Liver (tissue), 9 donors: Measurements from ENCODE around the gene ZNF662. TPM values are rescaled to one million over a fixed set of nuclear protein-coding genes. Genes with fewer than 3 reads are reported as not detected.

Source experiments
- DNase-seq: peaks from one replicate; pipeline ENCODE4 v3.0.0-alpha.2; 2017; ENCODE audit warnings: low spot score
- H3K27ac ChIP-seq, 2 donors: one replicate each; pipeline ENCODE4 v1.7.0; 2013; ENCODE audit warnings: inconsistent platforms in 2 of 2, low read length in 2 of 2, control low read depth in 1 of 2, low read depth in 1 of 2, mild to moderate bottlenecking in 1 of 2
- H3K27me3 ChIP-seq, 4 donors: one replicate each; pipeline versions ENCODE4 v1.6.1 to v1.7.0; 2013; ENCODE audit warnings: low read length in 3 of 4, inconsistent platforms in 1 of 4, mild to moderate bottlenecking in 1 of 4, moderate library complexity in 1 of 4; ENCODE audit not compliant: control insufficient read depth in 4 of 4, insufficient read depth in 4 of 4
- H3K36me3 ChIP-seq, 4 donors: one replicate each; pipeline versions ENCODE4 v1.6.1 to v1.7.0; 2013; ENCODE audit warnings: low read length in 3 of 4, mild to moderate bottlenecking in 3 of 4, low read depth in 1 of 4, moderate library complexity in 1 of 4; ENCODE audit not compliant: control insufficient read depth in 4 of 4, insufficient read depth in 3 of 4
- H3K4me1 ChIP-seq, 4 donors: one replicate each; pipeline versions ENCODE4 v1.6.1 to v1.7.0; 2013; ENCODE audit warnings: low read length in 3 of 4, mild to moderate bottlenecking in 3 of 4, moderate library complexity in 1 of 4; ENCODE audit not compliant: control insufficient read depth in 4 of 4, insufficient read depth in 4 of 4
- H3K4me3 ChIP-seq, 3 donors: one replicate each; pipeline versions ENCODE4 v1.6.1 to v1.7.0; 2013; ENCODE audit warnings: low read length in 3 of 3, control low read depth in 1 of 3, low read depth in 1 of 3, mild to moderate bottlenecking in 1 of 3
- H3K9ac ChIP-seq, 2 donors: one replicate each; pipeline ENCODE4 v1.7.0; 2013; ENCODE audit warnings: low read length in 2 of 2, mild to moderate bottlenecking in 2 of 2, moderate library complexity in 2 of 2, control low read depth in 1 of 2, low read depth in 1 of 2
- H3K9me3 ChIP-seq, 4 donors: one replicate each; pipeline versions ENCODE4 v1.6.1 to v1.7.0; 2013; ENCODE audit warnings: low read length in 3 of 4; ENCODE audit not compliant: control insufficient read depth in 4 of 4
- EGR1 ChIP-seq, 2 donors: IDR thresholded peaks; 2 replicates each; pipeline ENCODE4 v1.6.1; 2016 to 2018; ENCODE audit warnings: antibody characterized with exemption in 2 of 2, low read depth in 2 of 2
- FOXA1 ChIP-seq: IDR thresholded peaks from 2 replicates; pipeline ENCODE4 v1.6.1; 2016; ENCODE audit warnings: antibody characterized with exemption
- FOXA2 ChIP-seq: IDR thresholded peaks from 2 replicates; pipeline ENCODE4 v1.6.1; 2016; ENCODE audit warnings: antibody characterized with exemption
- GABPA ChIP-seq, 2 donors: IDR thresholded peaks in 1 of 2; conservative IDR thresholded peaks in 1 of 2; 2 replicates each; pipeline ENCODE4 v1.6.1; 2016; ENCODE audit warnings: antibody characterized with exemption in 2 of 2, mild to moderate bottlenecking in 1 of 2, moderate library complexity in 1 of 2
- HNF4A ChIP-seq, 2 donors: conservative IDR thresholded peaks; 2 replicates each; pipeline ENCODE4 v1.6.1; 2016; ENCODE audit warnings: antibody characterized with exemption in 2 of 2, mild to moderate bottlenecking in 2 of 2
- HNF4G ChIP-seq: IDR thresholded peaks from 2 replicates; pipeline ENCODE4 v1.6.1; 2016; ENCODE audit warnings: antibody characterized with exemption
- JUND ChIP-seq, 2 donors: IDR thresholded peaks; 2 replicates each; pipeline ENCODE4 v1.6.1; 2016; ENCODE audit warnings: antibody characterized with exemption in 2 of 2
- NR2F2 ChIP-seq: IDR thresholded peaks from 2 replicates; pipeline ENCODE4 v1.6.1; 2016; ENCODE audit warnings: antibody characterized with exemption
- RAD21 ChIP-seq, 2 donors: IDR thresholded peaks; 2 replicates each; pipeline ENCODE4 v1.6.1; 2016; ENCODE audit warnings: antibody characterized with exemption in 2 of 2, mild to moderate bottlenecking in 2 of 2
- RXRA ChIP-seq, 2 donors: IDR thresholded peaks; 2 replicates each; pipeline ENCODE4 v1.6.1; 2017 to 2018; ENCODE audit warnings: antibody characterized with exemption in 2 of 2, mild to moderate bottlenecking in 1 of 2
- SP1 ChIP-seq: IDR thresholded peaks from 2 replicates; pipeline ENCODE4 v1.6.1; 2018; ENCODE audit warnings: antibody characterized with exemption, mild to moderate bottlenecking
- TAF1 ChIP-seq: conservative IDR thresholded peaks from 2 replicates; pipeline ENCODE4 v1.6.1; 2016; ENCODE audit warnings: antibody characterized with exemption, mild to moderate bottlenecking
- YY1 ChIP-seq: IDR thresholded peaks from 2 replicates; pipeline ENCODE4 v1.6.1; 2016; ENCODE audit warnings: antibody characterized with exemption, mild to moderate bottlenecking
- WGBS: extraction: QIAGEN DNeasy Blood & Tissue Kit; methylation state at CpG from one replicate; pipeline ENCODE4 v1.1.7; 2013; 5-methylcytosine and 5-hydroxymethylcytosine counted together
- polyA plus RNA-seq, 2 donors: library from polyadenylated mRNA; stranded (reverse) in 1 of 2; unstranded in 1 of 2; fragments of 200-250 nt in 1 of 2; fragments of >200 nt in 1 of 2; fragmentation: Nextera tagmentation in 1 of 2; extraction: Ambion mirVana in 1 of 2; gene quantifications; one replicate each; pipeline versions ENCODE4 v1.2.1 to v1.2.3, GENCODE V29; 2013 to 2015
- total RNA-seq, 2 donors: library from RNA; depleted of rRNA; stranded (reverse); fragments of >200 nt; gene quantifications; one replicate each; pipeline ENCODE4 v1.2.3, GENCODE V29; 2014
- TF ChIP-seq, protein P1 (sequence below): fragments of 150-350 bp; IDR thresholded peaks from 2 replicates; pipeline ENCODE4 v1.5.1; 2017; ENCODE audit warnings: improper control_type of control experiment, low read depth, low read length; ENCODE audit not compliant: missing input control
- TF ChIP-seq, protein P2 (sequence below): IDR thresholded peaks from 2 replicates; pipeline ENCODE4 v1.6.1; 2016; ENCODE audit warnings: antibody characterized with exemption
- TF ChIP-seq, protein P3 (sequence below): IDR thresholded peaks from 2 replicates; pipeline ENCODE4 v1.6.1; 2016; ENCODE audit warnings: antibody characterized with exemption, mild to moderate bottlenecking
- TF ChIP-seq, protein P4 (sequence below): IDR thresholded peaks from 2 replicates; pipeline ENCODE4 v1.6.1; 2016; ENCODE audit warnings: antibody characterized with exemption
- TF ChIP-seq, protein P5 (sequence below): IDR thresholded peaks from 2 replicates; pipeline ENCODE4 v1.6.1; 2016; ENCODE audit warnings: antibody characterized with exemption
- donor health status: healthy.
- donor health status: healthy.
- donor health status: healthy.
- donor health status: healthy.
- donor health status: healthy.

ZNF662 gene
- total and polyA plus RNA-seq, 4 donors = 2.2 to 3.9 (median 2.6) TPM

DNA sequence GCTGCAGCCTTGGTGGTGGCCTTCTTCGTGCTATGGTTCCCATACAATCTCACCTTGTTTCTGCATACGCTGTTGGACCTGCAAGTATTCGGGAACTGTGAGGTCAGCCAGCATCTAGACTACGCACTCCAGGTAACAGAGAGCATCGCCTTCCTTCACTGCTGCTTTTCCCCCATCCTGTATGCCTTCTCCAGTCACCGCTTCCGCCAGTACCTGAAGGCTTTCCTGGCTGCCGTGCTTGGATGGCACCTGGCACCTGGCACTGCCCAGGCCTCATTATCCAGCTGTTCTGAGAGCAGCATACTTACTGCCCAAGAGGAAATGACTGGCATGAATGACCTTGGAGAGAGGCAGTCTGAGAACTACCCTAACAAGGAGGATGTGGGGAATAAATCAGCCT lies 40.7 kb upstream of the ZNF662 start:
- Histone ChIP-seq H3K4me1 (peaks cover 2 to 22% (median 11%) of the 10 kb centered on the region in 4 donors), H3K27ac (no peak overlapping the region), H3K27me3 (no peaks in the 10 kb centered on the region), H3K4me3 (no peak overlapping the region), H3K9me3 (no peaks in the 10 kb centered on the region), H3K36me3 (no peaks in the 10 kb centered on the region), H3K9ac (no peak overlapping the region)
- no peak for TF ChIP-seq FOXA2
- no peak for TF ChIP-seq RXRA (IDR thresholded peaks at IDR 0.05)
- no peak for TF ChIP-seq RAD21 (IDR thresholded peaks at IDR 0.05)
- TF ChIP-seq, protein P1, sequence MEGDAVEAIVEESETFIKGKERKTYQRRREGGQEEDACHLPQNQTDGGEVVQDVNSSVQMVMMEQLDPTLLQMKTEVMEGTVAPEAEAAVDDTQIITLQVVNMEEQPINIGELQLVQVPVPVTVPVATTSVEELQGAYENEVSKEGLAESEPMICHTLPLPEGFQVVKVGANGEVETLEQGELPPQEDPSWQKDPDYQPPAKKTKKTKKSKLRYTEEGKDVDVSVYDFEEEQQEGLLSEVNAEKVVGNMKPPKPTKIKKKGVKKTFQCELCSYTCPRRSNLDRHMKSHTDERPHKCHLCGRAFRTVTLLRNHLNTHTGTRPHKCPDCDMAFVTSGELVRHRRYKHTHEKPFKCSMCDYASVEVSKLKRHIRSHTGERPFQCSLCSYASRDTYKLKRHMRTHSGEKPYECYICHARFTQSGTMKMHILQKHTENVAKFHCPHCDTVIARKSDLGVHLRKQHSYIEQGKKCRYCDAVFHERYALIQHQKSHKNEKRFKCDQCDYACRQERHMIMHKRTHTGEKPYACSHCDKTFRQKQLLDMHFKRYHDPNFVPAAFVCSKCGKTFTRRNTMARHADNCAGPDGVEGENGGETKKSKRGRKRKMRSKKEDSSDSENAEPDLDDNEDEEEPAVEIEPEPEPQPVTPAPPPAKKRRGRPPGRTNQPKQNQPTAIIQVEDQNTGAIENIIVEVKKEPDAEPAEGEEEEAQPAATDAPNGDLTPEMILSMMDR = no peak
- TF ChIP-seq GABPA (IDR thresholded peaks at IDR 0.05 in 1 of 2, conservative IDR thresholded peaks at IDR 0.05 in 1 of 2) = no peak
- no peak for TF ChIP-seq NR2F2
- no peak for TF ChIP-seq JUND (IDR thresholded peaks at IDR 0.05)
- TF ChIP-seq YY1 = no peak
- TF ChIP-seq, protein P2, sequence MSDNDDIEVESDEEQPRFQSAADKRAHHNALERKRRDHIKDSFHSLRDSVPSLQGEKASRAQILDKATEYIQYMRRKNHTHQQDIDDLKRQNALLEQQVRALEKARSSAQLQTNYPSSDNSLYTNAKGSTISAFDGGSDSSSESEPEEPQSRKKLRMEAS = no peak
- TF ChIP-seq SP1 = no peak
- TF ChIP-seq, protein P3, sequence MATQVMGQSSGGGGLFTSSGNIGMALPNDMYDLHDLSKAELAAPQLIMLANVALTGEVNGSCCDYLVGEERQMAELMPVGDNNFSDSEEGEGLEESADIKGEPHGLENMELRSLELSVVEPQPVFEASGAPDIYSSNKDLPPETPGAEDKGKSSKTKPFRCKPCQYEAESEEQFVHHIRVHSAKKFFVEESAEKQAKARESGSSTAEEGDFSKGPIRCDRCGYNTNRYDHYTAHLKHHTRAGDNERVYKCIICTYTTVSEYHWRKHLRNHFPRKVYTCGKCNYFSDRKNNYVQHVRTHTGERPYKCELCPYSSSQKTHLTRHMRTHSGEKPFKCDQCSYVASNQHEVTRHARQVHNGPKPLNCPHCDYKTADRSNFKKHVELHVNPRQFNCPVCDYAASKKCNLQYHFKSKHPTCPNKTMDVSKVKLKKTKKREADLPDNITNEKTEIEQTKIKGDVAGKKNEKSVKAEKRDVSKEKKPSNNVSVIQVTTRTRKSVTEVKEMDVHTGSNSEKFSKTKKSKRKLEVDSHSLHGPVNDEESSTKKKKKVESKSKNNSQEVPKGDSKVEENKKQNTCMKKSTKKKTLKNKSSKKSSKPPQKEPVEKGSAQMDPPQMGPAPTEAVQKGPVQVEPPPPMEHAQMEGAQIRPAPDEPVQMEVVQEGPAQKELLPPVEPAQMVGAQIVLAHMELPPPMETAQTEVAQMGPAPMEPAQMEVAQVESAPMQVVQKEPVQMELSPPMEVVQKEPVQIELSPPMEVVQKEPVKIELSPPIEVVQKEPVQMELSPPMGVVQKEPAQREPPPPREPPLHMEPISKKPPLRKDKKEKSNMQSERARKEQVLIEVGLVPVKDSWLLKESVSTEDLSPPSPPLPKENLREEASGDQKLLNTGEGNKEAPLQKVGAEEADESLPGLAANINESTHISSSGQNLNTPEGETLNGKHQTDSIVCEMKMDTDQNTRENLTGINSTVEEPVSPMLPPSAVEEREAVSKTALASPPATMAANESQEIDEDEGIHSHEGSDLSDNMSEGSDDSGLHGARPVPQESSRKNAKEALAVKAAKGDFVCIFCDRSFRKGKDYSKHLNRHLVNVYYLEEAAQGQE = no peak
- TF ChIP-seq, protein P4, sequence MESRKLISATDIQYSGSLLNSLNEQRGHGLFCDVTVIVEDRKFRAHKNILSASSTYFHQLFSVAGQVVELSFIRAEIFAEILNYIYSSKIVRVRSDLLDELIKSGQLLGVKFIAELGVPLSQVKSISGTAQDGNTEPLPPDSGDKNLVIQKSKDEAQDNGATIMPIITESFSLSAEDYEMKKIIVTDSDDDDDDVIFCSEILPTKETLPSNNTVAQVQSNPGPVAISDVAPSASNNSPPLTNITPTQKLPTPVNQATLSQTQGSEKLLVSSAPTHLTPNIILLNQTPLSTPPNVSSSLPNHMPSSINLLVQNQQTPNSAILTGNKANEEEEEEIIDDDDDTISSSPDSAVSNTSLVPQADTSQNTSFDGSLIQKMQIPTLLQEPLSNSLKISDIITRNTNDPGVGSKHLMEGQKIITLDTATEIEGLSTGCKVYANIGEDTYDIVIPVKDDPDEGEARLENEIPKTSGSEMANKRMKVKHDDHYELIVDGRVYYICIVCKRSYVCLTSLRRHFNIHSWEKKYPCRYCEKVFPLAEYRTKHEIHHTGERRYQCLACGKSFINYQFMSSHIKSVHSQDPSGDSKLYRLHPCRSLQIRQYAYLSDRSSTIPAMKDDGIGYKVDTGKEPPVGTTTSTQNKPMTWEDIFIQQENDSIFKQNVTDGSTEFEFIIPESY = no peak
- TF ChIP-seq FOXA1 = no peak
- TF ChIP-seq, protein P5, sequence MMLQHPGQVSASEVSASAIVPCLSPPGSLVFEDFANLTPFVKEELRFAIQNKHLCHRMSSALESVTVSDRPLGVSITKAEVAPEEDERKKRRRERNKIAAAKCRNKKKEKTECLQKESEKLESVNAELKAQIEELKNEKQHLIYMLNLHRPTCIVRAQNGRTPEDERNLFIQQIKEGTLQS = no peak
- no peak for TF ChIP-seq HNF4A (conservative IDR thresholded peaks at IDR 0.05)
- TF ChIP-seq HNF4G = no peak
- TF ChIP-seq TAF1 = no peak
- no peak for TF ChIP-seq EGR1 (IDR thresholded peaks at IDR 0.05; ENCODE audit: low read depth in 2 of 2)
- no peak for DNase-seq
- WGBS = 97% methylated on average over 8 of the region's 8 CpGs
